ENCODE data around the gene IL1RAP. TPM values are rescaled to one million over a fixed set of nuclear protein-coding genes. Genes with fewer than 3 reads are reported as not detected.
"Not testable (repeated sequence)": the region's sequence is repeated elsewhere in the genome, so short reads cannot be mapped to it uniquely, and the experiment has no call there.

The IL1RAP gene
- total RNA-seq, 1 donor from 2014 or later: 26.0 TPM

GRCh38 chr3:190677001-190677400 is 163.1 kb downstream of the IL1RAP start:
- Histone ChIP-seq H3K36me3 (no peaks in the 10 kb centered on the region), H3K4me1 (no peaks in the 10 kb centered on the region), H3K27ac (no peak overlapping the region), H3K27me3 (no peaks in the 10 kb centered on the region), H3K9me3 (no peaks in the 10 kb centered on the region), H3K4me3 (no peak overlapping the region)
- TF ChIP-seq POLR2A (IDR thresholded peaks at IDR 0.05) (no peak), POLR2AphosphoS5 (IDR thresholded peaks at IDR 0.05; ENCODE audit: insufficient read depth in 1 of 2, low read depth in 1 of 2) (no peak), CTCF (IDR thresholded peaks at IDR 0.05) (no peak)
- DNase-seq (ENCODE audit: extremely low spot score in 2 of 2): no peak
- intact Hi-C loops (cut with DNase I): no loop called here

- H3K36me3 ChIP-seq; H3K27me3 ChIP-seq; intact Hi-C loops (cut with DNase I); H3K9me3 ChIP-seq; H3K27ac ChIP-seq; H3K4me1 ChIP-seq; DNase-seq (ENCODE audit: extremely low spot score in 2 of 2); H3K4me3 ChIP-seq: not testable (repeated sequence)
Measured at GRCh38 chr3:190677868-190678267, 164.0 kb downstream of the IL1RAP start.

- no peak for DNase-seq (ENCODE audit: extremely low spot score in 2 of 2)
- Histone ChIP-seq H3K27me3 (no peaks in the 10 kb centered on the region), H3K9me3 (no peaks in the 10 kb centered on the region), H3K36me3 (no peaks in the 10 kb centered on the region), H3K4me3 (no peak overlapping the region), H3K27ac (no peak overlapping the region), H3K4me1 (no peaks in the 10 kb centered on the region)
- intact Hi-C loops (cut with DNase I): no loop called here
- TF ChIP-seq POLR2AphosphoS5 (IDR thresholded peaks at IDR 0.05; ENCODE audit: insufficient read depth in 1 of 2, low read depth in 1 of 2) (no peak), CTCF (IDR thresholded peaks at IDR 0.05) (no peak), POLR2A (IDR thresholded peaks at IDR 0.05) (no peak)
Measured at GRCh38 chr3:190680691-190681090, 166.8 kb downstream of the IL1RAP start.

GRCh38 chr3:190684776-190685175 is 170.9 kb downstream of the IL1RAP start:
- Histone ChIP-seq H3K9me3 (no peaks in the 10 kb centered on the region), H3K27me3 (no peaks in the 10 kb centered on the region), H3K27ac (no peak overlapping the region), H3K36me3 (no peaks in the 10 kb centered on the region), H3K4me1 (no peaks in the 10 kb centered on the region), H3K4me3 (no peak overlapping the region)
- DNase-seq (ENCODE audit: extremely low spot score in 2 of 2): no peak
- intact Hi-C loops (cut with DNase I): no loop called here
- TF ChIP-seq CTCF (IDR thresholded peaks at IDR 0.05) (no peak), POLR2AphosphoS5 (IDR thresholded peaks at IDR 0.05; ENCODE audit: insufficient read depth in 1 of 2, low read depth in 1 of 2) (no peak), POLR2A (IDR thresholded peaks at IDR 0.05) (no peak)

GRCh38 chr3:190686011-190686410 is 172.1 kb downstream of the IL1RAP start:
- Histone ChIP-seq H3K4me3 (no peak overlapping the region), H3K27ac (no peak overlapping the region), H3K4me1 (no peaks in the 10 kb centered on the region), H3K27me3 (no peaks in the 10 kb centered on the region), H3K9me3 (no peaks in the 10 kb centered on the region), H3K36me3 (no peaks in the 10 kb centered on the region)
- DNase-seq (ENCODE audit: extremely low spot score in 2 of 2): no peak
- intact Hi-C loops (cut with DNase I): no loop called here
- TF ChIP-seq CTCF (IDR thresholded peaks at IDR 0.05): no peak
- TF ChIP-seq POLR2AphosphoS5 (IDR thresholded peaks at IDR 0.05; ENCODE audit: insufficient read depth in 1 of 2, low read depth in 1 of 2): no peak
- no peak for TF ChIP-seq POLR2A (IDR thresholded peaks at IDR 0.05)

GRCh38 chr3:190690246-190690645 is 176.4 kb downstream of the IL1RAP start:
- intact Hi-C loops (cut with DNase I): no loop called here
- no peak for DNase-seq (ENCODE audit: extremely low spot score in 2 of 2)
- no peaks in the 10 kb centered on the region for H3K4me1 ChIP-seq
- H3K27me3 ChIP-seq: no peaks in the 10 kb centered on the region
- no peak for TF ChIP-seq POLR2A (IDR thresholded peaks at IDR 0.05)
- TF ChIP-seq POLR2AphosphoS5 (IDR thresholded peaks at IDR 0.05; ENCODE audit: insufficient read depth in 1 of 2, low read depth in 1 of 2): no peak
- no peak for TF ChIP-seq CTCF (IDR thresholded peaks at IDR 0.05)
- H3K9me3 ChIP-seq: no peaks in the 10 kb centered on the region
- H3K36me3 ChIP-seq: no peaks in the 10 kb centered on the region
- H3K4me3 ChIP-seq: no peak overlapping the region
- H3K27ac ChIP-seq: no peak overlapping the region

All from vagina (tissue), 2 donors.